ENCODE data around the gene TRIM17.

DNA sequence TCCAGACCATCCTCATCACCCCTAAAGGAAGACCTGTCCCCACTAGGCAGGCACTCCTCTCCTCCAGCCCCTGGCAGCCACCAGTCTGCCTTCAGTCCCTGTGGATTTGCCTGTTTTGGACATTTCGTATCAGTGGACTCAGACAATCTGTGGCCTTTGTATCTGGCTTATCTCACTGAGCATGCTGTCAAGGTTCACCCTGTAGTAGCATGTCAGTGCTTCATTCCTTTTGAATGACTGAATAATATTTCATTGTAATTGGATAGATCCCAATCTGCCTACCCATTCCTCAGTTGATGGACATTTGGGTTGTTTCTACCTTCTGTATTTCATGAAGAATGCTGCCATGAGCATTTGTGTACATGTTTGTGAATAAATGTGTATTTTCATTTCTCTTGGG lies 37.6 kb upstream of the TRIM17 start:
- no peak for TF ChIP-seq POLR2A (IDR thresholded peaks at IDR 0.05)
- TF ChIP-seq, protein P1, sequence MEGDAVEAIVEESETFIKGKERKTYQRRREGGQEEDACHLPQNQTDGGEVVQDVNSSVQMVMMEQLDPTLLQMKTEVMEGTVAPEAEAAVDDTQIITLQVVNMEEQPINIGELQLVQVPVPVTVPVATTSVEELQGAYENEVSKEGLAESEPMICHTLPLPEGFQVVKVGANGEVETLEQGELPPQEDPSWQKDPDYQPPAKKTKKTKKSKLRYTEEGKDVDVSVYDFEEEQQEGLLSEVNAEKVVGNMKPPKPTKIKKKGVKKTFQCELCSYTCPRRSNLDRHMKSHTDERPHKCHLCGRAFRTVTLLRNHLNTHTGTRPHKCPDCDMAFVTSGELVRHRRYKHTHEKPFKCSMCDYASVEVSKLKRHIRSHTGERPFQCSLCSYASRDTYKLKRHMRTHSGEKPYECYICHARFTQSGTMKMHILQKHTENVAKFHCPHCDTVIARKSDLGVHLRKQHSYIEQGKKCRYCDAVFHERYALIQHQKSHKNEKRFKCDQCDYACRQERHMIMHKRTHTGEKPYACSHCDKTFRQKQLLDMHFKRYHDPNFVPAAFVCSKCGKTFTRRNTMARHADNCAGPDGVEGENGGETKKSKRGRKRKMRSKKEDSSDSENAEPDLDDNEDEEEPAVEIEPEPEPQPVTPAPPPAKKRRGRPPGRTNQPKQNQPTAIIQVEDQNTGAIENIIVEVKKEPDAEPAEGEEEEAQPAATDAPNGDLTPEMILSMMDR (IDR thresholded peaks at IDR 0.05), result no peak
